GM10266 (cell line): ENCODE results near the gene FCRLB.

Experiments
- DNase-seq: peaks from one replicate; pipeline ENCODE4 v3.0.0; 2012; ENCODE audit errors: extremely low spot score
- TF ChIP-seq, protein P1 (sequence below): IDR thresholded peaks from 2 replicates; pipeline ENCODE4 v1.5.1; 2012; ENCODE audit warnings: mild to moderate bottlenecking, low read depth; ENCODE audit not compliant: control insufficient read depth, insufficient read depth; ENCODE audit errors: missing control alignments

FCRLB gene

GRCh38 chr1:161771161-161771560, 49.8 kb downstream of the FCRLB start:
- TF ChIP-seq, protein P1, sequence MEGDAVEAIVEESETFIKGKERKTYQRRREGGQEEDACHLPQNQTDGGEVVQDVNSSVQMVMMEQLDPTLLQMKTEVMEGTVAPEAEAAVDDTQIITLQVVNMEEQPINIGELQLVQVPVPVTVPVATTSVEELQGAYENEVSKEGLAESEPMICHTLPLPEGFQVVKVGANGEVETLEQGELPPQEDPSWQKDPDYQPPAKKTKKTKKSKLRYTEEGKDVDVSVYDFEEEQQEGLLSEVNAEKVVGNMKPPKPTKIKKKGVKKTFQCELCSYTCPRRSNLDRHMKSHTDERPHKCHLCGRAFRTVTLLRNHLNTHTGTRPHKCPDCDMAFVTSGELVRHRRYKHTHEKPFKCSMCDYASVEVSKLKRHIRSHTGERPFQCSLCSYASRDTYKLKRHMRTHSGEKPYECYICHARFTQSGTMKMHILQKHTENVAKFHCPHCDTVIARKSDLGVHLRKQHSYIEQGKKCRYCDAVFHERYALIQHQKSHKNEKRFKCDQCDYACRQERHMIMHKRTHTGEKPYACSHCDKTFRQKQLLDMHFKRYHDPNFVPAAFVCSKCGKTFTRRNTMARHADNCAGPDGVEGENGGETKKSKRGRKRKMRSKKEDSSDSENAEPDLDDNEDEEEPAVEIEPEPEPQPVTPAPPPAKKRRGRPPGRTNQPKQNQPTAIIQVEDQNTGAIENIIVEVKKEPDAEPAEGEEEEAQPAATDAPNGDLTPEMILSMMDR, result no peak
- DNase-seq, result no peak

GRCh38 chr1:161771973-161772372, 50.6 kb downstream of the FCRLB start:
- TF ChIP-seq, protein P1, result no peak
- no peak for DNase-seq

GRCh38 chr1:161772397-161772796, 51.1 kb downstream of the FCRLB start:
- TF ChIP-seq, protein P1, result no peak
- no peak for DNase-seq

DNA sequence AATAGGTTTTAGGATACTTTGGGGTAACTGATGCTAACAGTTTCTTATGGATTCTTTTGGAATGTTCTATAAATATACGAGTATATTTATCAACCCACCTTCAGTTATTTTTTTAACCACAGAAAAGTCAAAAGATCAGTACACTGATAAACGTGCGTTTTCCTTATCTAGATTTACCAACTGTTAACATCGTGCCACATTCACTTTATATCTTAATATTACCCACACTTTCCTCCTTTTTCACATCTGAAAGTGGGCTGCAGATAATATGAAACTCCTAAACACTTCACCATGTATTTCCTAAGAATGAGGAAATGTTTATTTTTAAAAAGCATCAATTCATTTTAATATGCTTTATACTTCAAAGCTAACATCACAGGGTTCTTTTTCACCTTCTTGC, 52.4 kb downstream of the FCRLB start:
- DNase-seq, result no peak
- TF ChIP-seq, protein P1, result no peak

DNA sequence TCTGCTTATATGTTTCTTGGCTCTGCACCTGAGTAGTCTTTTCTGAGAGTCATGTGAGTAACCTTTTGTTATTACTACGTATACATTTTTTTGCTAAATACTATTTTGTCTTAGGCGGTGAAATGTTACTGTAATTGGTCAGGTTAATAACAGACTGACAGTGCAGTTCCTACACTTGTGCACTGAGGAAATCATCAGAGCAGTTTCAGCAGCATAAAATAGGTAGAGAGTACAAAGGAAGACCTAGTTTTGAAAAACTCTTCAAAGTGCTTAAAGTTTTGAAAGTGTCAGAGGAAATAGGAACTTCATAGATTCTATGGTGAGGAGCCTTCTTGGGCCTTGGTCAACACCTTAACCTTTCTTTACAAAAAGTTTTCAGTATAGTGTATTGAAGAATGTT, 55.9 kb downstream of the FCRLB start:
- no peak for DNase-seq
- TF ChIP-seq, protein P1, result no peak
